Measurements from ENCODE around the gene SRGAP1. TPM values are rescaled to one million over a fixed set of nuclear protein-coding genes. Genes with fewer than 3 reads are reported as not detected.
A peak's percentile ranks its signal among the peaks of the same experiment; 100 is the strongest.

The SRGAP1 gene
- total and polyA plus RNA-seq, 4 donors, result 1.8 to 12.4 (median 6.2) TPM

GRCh38 chr12:64093689-64094088 is 249.2 kb downstream of the SRGAP1 start:
- WGBS, 2 donors, result 97% methylated on average over 3 of the region's 3 CpGs
- Histone ChIP-seq H3K9me3 (ENCODE audit: control insufficient read depth in 4 of 4, insufficient read depth in 3 of 4, low read length in 3 of 4) (no peaks in the 10 kb centered on the region), H3K27me3 (ENCODE audit: control insufficient read depth in 3 of 3, insufficient read depth in 3 of 3, low read length in 2 of 3) (no peaks in the 10 kb centered on the region), H3K9ac (ENCODE audit: insufficient read depth in 1 of 2, low read length in 2 of 2) (no peak overlapping the region), H3K27ac (ENCODE audit: low read depth in 1 of 2, low read length in 1 of 2) (no peak overlapping the region), H3K4me3 (no peak overlapping the region), H3K4me1 (ENCODE audit: control insufficient read depth in 5 of 5, insufficient read depth in 5 of 5, low read length in 5 of 5) (peaks cover 0 to 12% (median 5%) of the 10 kb centered on the region in 5 donors), H3K36me3 (ENCODE audit: control insufficient read depth in 4 of 4, insufficient read depth in 4 of 4, low read length in 4 of 4) (peaks cover 0 to 3% (median 2%) of the 10 kb centered on the region in 4 donors)
- no peak for DNase-seq
- no peak for ATAC-seq (ENCODE audit: insufficient read depth, low FRiP score)
- no peak for TF ChIP-seq CTCF (IDR thresholded peaks at IDR 0.05; ENCODE audit: control extremely low read depth, extremely low read depth)

- ATAC-seq (ENCODE audit: insufficient read depth, low FRiP score) (no peak), DNase-seq (no peak)
- Histone ChIP-seq H3K27me3 (ENCODE audit: control insufficient read depth in 3 of 3, insufficient read depth in 3 of 3, low read length in 2 of 3) (no peaks in the 10 kb centered on the region), H3K9me3 (ENCODE audit: control insufficient read depth in 4 of 4, insufficient read depth in 3 of 4, low read length in 3 of 4) (no peaks in the 10 kb centered on the region), H3K4me1 (ENCODE audit: control insufficient read depth in 5 of 5, insufficient read depth in 5 of 5, low read length in 5 of 5) (peaks cover 0 to 6% (median 0%) of the 10 kb centered on the region in 5 donors), H3K4me3 (no peak overlapping the region), H3K27ac (ENCODE audit: low read depth in 1 of 2, low read length in 1 of 2) (no peak overlapping the region), H3K9ac (ENCODE audit: insufficient read depth in 1 of 2, low read length in 2 of 2) (no peak overlapping the region), H3K36me3 (ENCODE audit: control insufficient read depth in 4 of 4, insufficient read depth in 4 of 4, low read length in 4 of 4) (peaks cover 2 to 7% (median 3%) of the 10 kb centered on the region in 4 donors)
- no peak for TF ChIP-seq CTCF (IDR thresholded peaks at IDR 0.05; ENCODE audit: control extremely low read depth, extremely low read depth)
- WGBS, 2 donors, result 72 to 85% methylated on average over 4 of the region's 4 CpGs
Observed at GRCh38 chr12:64097366-64098105, 253.0 kb downstream of the SRGAP1 start.

- 80 to 91% methylated on average over 2 of the region's 2 CpGs for WGBS, 2 donors
- Histone ChIP-seq H3K4me1 (ENCODE audit: control insufficient read depth in 5 of 5, insufficient read depth in 5 of 5, low read length in 5 of 5) (peaks cover 0 to 6% (median 0%) of the 10 kb centered on the region in 5 donors), H3K9ac (ENCODE audit: insufficient read depth in 1 of 2, low read length in 2 of 2) (no peak overlapping the region), H3K9me3 (ENCODE audit: control insufficient read depth in 4 of 4, insufficient read depth in 3 of 4, low read length in 3 of 4) (no peaks in the 10 kb centered on the region), H3K36me3 (ENCODE audit: control insufficient read depth in 4 of 4, insufficient read depth in 4 of 4, low read length in 4 of 4) (peaks cover 2 to 7% (median 3%) of the 10 kb centered on the region in 4 donors), H3K4me3 (no peak overlapping the region), H3K27ac (ENCODE audit: low read depth in 1 of 2, low read length in 1 of 2) (no peak overlapping the region), H3K27me3 (ENCODE audit: control insufficient read depth in 3 of 3, insufficient read depth in 3 of 3, low read length in 2 of 3) (no peaks in the 10 kb centered on the region)
- no peak for TF ChIP-seq CTCF (IDR thresholded peaks at IDR 0.05; ENCODE audit: control extremely low read depth, extremely low read depth)
- peak in 2 of 3 donors; percentile 17 to 41 for DNase-seq
- peak; percentile 42 for ATAC-seq (ENCODE audit: insufficient read depth, low FRiP score)
Observed at GRCh38 chr12:64098709-64099354, 254.3 kb downstream of the SRGAP1 start.

All from lung (tissue), 12 donors.